HEK293 (cell line): ENCODE measurements around the gene FANCC.

Source experiments
- CTCF ChIA-PET: fragments of 350-600 bp; formaldehyde crosslinking; extraction: SDS; loops from one replicate; lab custom pipeline; 2021; ENCODE audit warnings: antibody characterized with exemption; lab: Yijun Ruan, JAX
- POLR2A ChIA-PET: fragments of 300-600 bp; formaldehyde crosslinking; extraction: SDS; loops from one replicate; lab custom pipeline; 2020; ENCODE audit warnings: antibody characterized with exemption, inconsistent platforms; lab: Yijun Ruan, JAX
- H3K27ac ChIP-seq: fragments of 200-500 bp; sonication (Bioruptor generic); 2 replicates; pipeline ENCODE4 v1.5.1; 2014; ENCODE audit warnings: low read depth, low read length, control low read depth, inconsistent platforms; ENCODE audit errors: extremely low read depth
- H3K36me3 ChIP-seq, 2 experiments: fragments of 200-500 bp in 1 of 2; sonication (Bioruptor generic) in 1 of 2; 1 replicate in 1 of 2; 2 replicates in 1 of 2; pipeline ENCODE4 v1.5.1; 2014 to 2017; ENCODE audit warnings: inconsistent platforms in 2 of 2, low read length in 2 of 2; ENCODE audit not compliant: control insufficient read depth in 2 of 2, insufficient read depth in 1 of 2
- H3K4me1 ChIP-seq: fragments of 200-500 bp; sonication (Bioruptor generic); 2 replicates; pipeline ENCODE4 v1.5.1; 2014; ENCODE audit warnings: mild to moderate bottlenecking, low read length, inconsistent platforms; ENCODE audit not compliant: control insufficient read depth, insufficient read depth
- H3K4me3 ChIP-seq: 2 replicates; pipeline ENCODE4 v1.5.1; 2011; ENCODE audit warnings: low read depth, mild to moderate bottlenecking, control low read depth, low read length, moderate library complexity
- H3K9me3 ChIP-seq: fragments of 200-500 bp; sonication (Bioruptor generic); 2 replicates; pipeline ENCODE4 v1.5.1; 2014; ENCODE audit warnings: low read depth, low read length, inconsistent platforms; ENCODE audit not compliant: control insufficient read depth, insufficient read depth
- GLIS2 ChIP-seq: fragments of 450-650 bp; formaldehyde crosslinking; IDR thresholded peaks from 2 replicates; pipeline ENCODE4 v1.5.1; 2016; ENCODE audit warnings: missing biosample characterization, missing genetic modification characterization
- MEIS1 ChIP-seq: sonication (generic); formaldehyde crosslinking; IDR thresholded peaks from 2 replicates; pipeline ENCODE4 v1.8.1; 2022; ENCODE audit warnings: missing genetic modification reagents, mild to moderate bottlenecking, borderline replicate concordance
- OVOL3 ChIP-seq: fragments of 450-650 bp; formaldehyde crosslinking; IDR thresholded peaks from 2 replicates; pipeline ENCODE4 v1.5.1; 2016; ENCODE audit warnings: missing biosample characterization, missing genetic modification characterization
- YY1 ChIP-seq: fragments of 450-650 bp; formaldehyde crosslinking; IDR thresholded peaks from 2 replicates; pipeline ENCODE4 v1.5.1; 2018; ENCODE audit warnings: missing biosample characterization, missing genetic modification characterization
- ZBTB8A ChIP-seq: fragments of 450-650 bp; formaldehyde crosslinking; IDR thresholded peaks from 2 replicates; pipeline ENCODE4 v1.5.1; 2016; ENCODE audit warnings: missing biosample characterization, missing genetic modification characterization
- ZFP41 ChIP-seq: fragments of 450-650 bp; formaldehyde crosslinking; IDR thresholded peaks from 2 replicates; pipeline ENCODE4 v1.5.1; 2016; ENCODE audit warnings: missing biosample characterization, missing genetic modification characterization, borderline replicate concordance
- ZNF10 ChIP-seq: fragments of 450-650 bp; formaldehyde crosslinking; IDR thresholded peaks from 2 replicates; pipeline ENCODE4 v1.5.1; 2017; ENCODE audit warnings: missing biosample characterization, missing genetic modification characterization
- ZNF121 ChIP-seq: fragments of 450-650 bp; formaldehyde crosslinking; IDR thresholded peaks from 2 replicates; pipeline ENCODE4 v1.5.1; 2016; ENCODE audit warnings: missing biosample characterization, missing genetic modification characterization
- ZNF132 ChIP-seq: fragments of 450-650 bp; formaldehyde crosslinking; IDR thresholded peaks from 2 replicates; pipeline ENCODE4 v1.5.1; 2017; ENCODE audit warnings: missing biosample characterization, missing genetic modification characterization, borderline replicate concordance
- ZNF175 ChIP-seq: fragments of 450-650 bp; formaldehyde crosslinking; IDR thresholded peaks from 2 replicates; pipeline ENCODE4 v1.5.1; 2016; ENCODE audit warnings: missing biosample characterization, missing genetic modification characterization
- ZNF2 ChIP-seq: fragments of 450-650 bp; formaldehyde crosslinking; IDR thresholded peaks from 2 replicates; pipeline ENCODE4 v1.5.1; 2016; ENCODE audit warnings: missing biosample characterization, missing genetic modification characterization
- ZNF24 ChIP-seq: fragments of 450-650 bp; formaldehyde crosslinking; IDR thresholded peaks from 2 replicates; pipeline ENCODE4 v1.5.1; 2016; ENCODE audit warnings: missing biosample characterization, missing genetic modification characterization
- ZNF324 ChIP-seq: fragments of 450-650 bp; formaldehyde crosslinking; IDR thresholded peaks from 2 replicates; pipeline ENCODE4 v1.5.1; 2016; ENCODE audit warnings: missing biosample characterization, missing genetic modification characterization
- ZNF366 ChIP-seq: fragments of 450-650 bp; formaldehyde crosslinking; conservative IDR thresholded peaks from 2 replicates; pipeline ENCODE4 v1.5.1; 2016; ENCODE audit warnings: missing biosample characterization, missing genetic modification characterization
- ZNF433 ChIP-seq: fragments of 450-650 bp; formaldehyde crosslinking; IDR thresholded peaks from 2 replicates; pipeline ENCODE4 v1.5.1; 2016; ENCODE audit warnings: missing biosample characterization, missing genetic modification characterization, low read depth
- ZNF501 ChIP-seq: fragments of 450-650 bp; formaldehyde crosslinking; IDR thresholded peaks from 2 replicates; pipeline ENCODE4 v1.5.1; 2016; ENCODE audit warnings: missing biosample characterization, missing genetic modification characterization
- ZNF529 ChIP-seq: fragments of 450-650 bp; formaldehyde crosslinking; IDR thresholded peaks from 2 replicates; pipeline ENCODE4 v1.5.1; 2017; ENCODE audit warnings: missing genetic modification characterization, missing biosample characterization; ENCODE audit not compliant: insufficient replicate concordance
- ZNF658 ChIP-seq: fragments of 450-650 bp; formaldehyde crosslinking; IDR thresholded peaks from 2 replicates; pipeline ENCODE4; 2016; ENCODE audit warnings: missing biosample characterization, missing genetic modification characterization
- ZNF660 ChIP-seq: fragments of 450-650 bp; IDR thresholded peaks from 2 replicates; pipeline ENCODE4 v1.5.1; 2018; ENCODE audit warnings: missing biosample characterization, mild to moderate bottlenecking, missing genetic modification characterization
- ZNF707 ChIP-seq: fragments of 450-650 bp; formaldehyde crosslinking; IDR thresholded peaks from 2 replicates; pipeline ENCODE4 v1.5.1; 2016; ENCODE audit warnings: missing biosample characterization, missing genetic modification characterization
- TF ChIP-seq, protein P1 (sequence below): fragments of 450-650 bp; formaldehyde crosslinking; IDR thresholded peaks from 2 replicates; pipeline ENCODE4 v1.5.1; 2016; ENCODE audit warnings: missing biosample characterization, missing genetic modification characterization
- TF ChIP-seq, protein P2 (sequence below): fragments of 450-650 bp; formaldehyde crosslinking; IDR thresholded peaks from 2 replicates; pipeline ENCODE4 v1.5.0; 2017; ENCODE audit warnings: missing biosample characterization, missing genetic modification characterization, borderline replicate concordance
- TF ChIP-seq, protein P3 (sequence below): fragments of 450-650 bp; formaldehyde crosslinking; IDR thresholded peaks from 2 replicates; pipeline ENCODE4 v1.5.1; 2016; ENCODE audit warnings: missing biosample characterization, missing genetic modification characterization
- TF ChIP-seq, protein P4 (sequence below): fragments of 450-650 bp; formaldehyde crosslinking; IDR thresholded peaks from 2 replicates; pipeline ENCODE4 v1.5.1; 2016; ENCODE audit warnings: missing biosample characterization, missing genetic modification characterization

Gene FANCC

DNA sequence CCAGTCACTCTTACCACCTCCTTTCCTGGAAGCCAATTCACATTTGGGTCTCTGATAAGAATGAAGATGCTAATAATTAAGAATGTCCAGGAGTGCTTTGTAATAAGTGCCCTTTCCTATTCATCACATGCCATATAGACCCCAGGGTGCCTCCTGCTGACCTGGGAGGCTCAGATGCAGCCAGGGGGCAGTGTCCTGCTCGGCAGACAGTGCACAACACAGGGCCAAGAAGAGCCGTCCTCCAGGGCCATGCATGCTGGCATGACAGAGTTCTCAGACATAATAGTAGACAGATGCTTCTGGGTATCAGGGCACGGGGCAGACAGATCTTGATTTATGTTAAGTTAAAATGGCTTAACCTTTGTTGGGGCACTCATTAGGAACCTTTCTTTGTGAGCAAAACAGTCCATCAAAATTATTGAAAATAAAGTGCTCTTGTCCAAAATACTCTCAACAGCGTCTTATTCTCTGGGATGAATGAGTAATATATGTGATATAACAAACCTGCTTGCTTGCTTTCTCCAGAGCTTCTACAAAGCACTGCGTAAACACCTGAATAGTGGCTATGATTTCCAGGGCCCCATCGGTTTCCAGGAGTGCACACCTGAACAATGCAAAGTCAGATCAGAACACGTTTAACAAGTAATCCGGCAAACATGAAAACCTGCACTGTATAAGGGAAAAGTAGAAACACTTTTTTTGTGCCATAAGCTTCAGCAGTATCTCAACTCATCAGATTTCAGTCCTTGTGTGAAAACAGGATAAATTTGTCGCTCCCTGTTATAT lies 192.7 kb downstream of the FANCC start:
- no peak for TF ChIP-seq ZNF132
- no peak for TF ChIP-seq ZFP41 (tag by site-specific recombination)
- TF ChIP-seq ZNF433 (tag by site-specific recombination): no peak
- TF ChIP-seq, protein P1, sequence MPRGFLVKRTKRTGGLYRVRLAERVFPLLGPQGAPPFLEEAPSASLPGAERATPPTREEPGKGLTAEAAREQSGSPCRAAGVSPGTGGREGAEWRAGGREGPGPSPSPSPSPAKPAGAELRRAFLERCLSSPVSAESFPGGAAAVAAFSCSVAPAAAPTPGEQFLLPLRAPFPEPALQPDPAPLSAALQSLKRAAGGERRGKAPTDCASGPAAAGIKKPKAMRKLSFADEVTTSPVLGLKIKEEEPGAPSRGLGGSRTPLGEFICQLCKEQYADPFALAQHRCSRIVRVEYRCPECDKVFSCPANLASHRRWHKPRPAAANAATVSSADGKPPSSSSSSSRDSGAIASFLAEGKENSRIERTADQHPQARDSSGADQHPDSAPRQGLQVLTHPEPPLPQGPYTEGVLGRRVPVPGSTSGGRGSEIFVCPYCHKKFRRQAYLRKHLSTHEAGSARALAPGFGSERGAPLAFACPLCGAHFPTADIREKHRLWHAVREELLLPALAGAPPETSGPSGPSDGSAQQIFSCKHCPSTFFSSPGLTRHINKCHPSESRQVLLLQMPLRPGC (tag by site-specific recombination): no peak
- TF ChIP-seq, protein P2, sequence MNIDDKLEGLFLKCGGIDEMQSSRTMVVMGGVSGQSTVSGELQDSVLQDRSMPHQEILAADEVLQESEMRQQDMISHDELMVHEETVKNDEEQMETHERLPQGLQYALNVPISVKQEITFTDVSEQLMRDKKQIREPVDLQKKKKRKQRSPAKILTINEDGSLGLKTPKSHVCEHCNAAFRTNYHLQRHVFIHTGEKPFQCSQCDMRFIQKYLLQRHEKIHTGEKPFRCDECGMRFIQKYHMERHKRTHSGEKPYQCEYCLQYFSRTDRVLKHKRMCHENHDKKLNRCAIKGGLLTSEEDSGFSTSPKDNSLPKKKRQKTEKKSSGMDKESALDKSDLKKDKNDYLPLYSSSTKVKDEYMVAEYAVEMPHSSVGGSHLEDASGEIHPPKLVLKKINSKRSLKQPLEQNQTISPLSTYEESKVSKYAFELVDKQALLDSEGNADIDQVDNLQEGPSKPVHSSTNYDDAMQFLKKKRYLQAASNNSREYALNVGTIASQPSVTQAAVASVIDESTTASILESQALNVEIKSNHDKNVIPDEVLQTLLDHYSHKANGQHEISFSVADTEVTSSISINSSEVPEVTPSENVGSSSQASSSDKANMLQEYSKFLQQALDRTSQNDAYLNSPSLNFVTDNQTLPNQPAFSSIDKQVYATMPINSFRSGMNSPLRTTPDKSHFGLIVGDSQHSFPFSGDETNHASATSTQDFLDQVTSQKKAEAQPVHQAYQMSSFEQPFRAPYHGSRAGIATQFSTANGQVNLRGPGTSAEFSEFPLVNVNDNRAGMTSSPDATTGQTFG (tag by site-specific recombination): no peak
- TF ChIP-seq ZNF501 (tag by site-specific recombination): no peak
- TF ChIP-seq ZNF658 (tag by site-specific recombination): no peak
- ChIA-PET CTCF (interaction anchor here (0.7 to 8.0 kb wide), 12 partner anchors 10 to 591 kb away, joined by 3 to 133 read pairs (median 4); no protein-coding TSS in a partner anchor), POLR2A (no interaction called here)
- Histone ChIP-seq H3K36me3 (peaks cover 0 to 3% of the 10 kb centered on the region in 2 experiments; a peak in 1 of 3 replicates), H3K4me1 (no peaks in the 10 kb centered on the region), H3K27ac (no peak overlapping the region), H3K4me3 (no peak overlapping the region), H3K9me3 (no peaks in the 10 kb centered on the region)

DNA sequence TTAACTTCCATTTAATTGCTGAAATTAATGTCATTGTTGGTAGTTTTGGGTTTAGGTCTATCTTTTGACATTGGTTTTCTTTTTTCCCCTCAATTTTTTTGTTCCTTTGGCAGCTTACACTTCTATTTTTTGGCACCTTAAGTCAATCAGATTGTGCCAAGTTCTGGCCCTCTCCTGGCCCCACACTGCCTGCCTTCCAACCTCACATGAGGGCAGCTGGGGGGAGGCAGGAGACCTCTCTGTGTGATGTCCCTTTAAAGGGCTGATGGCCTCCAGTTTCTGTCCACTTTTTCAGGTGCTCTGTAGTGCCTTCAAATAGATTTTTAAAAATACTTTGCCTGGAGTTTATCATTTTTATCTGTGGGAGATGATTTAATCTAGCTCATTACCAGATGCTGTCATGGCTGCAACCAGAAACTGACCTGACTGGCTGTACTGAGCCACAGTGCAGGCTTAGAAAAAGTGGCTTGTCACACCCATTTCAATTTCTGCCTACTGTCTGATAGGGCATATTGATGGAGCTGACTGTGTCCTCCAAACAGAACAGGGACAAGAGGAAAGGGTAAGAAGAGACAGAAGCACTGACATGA lies 196.6 kb downstream of the FANCC start:
- POLR2A ChIA-PET: no interaction called here
- CTCF ChIA-PET: interaction anchor here (1.0 to 9.0 kb wide), 2 partner anchors 9 to 337 kb away, joined by 5 to 92 read pairs; no protein-coding TSS in a partner anchor

More for the DNA sequence above, 196.6 kb downstream of the FANCC start:
- Histone ChIP-seq H3K4me3 (no peak overlapping the region), H3K36me3 (peaks cover 0 to 3% of the 10 kb centered on the region in 2 experiments; a peak in 1 of 3 replicates), H3K9me3 (no peaks in the 10 kb centered on the region), H3K27ac (no peak overlapping the region)
- TF ChIP-seq ZNF132: no peak
- TF ChIP-seq, protein P3, sequence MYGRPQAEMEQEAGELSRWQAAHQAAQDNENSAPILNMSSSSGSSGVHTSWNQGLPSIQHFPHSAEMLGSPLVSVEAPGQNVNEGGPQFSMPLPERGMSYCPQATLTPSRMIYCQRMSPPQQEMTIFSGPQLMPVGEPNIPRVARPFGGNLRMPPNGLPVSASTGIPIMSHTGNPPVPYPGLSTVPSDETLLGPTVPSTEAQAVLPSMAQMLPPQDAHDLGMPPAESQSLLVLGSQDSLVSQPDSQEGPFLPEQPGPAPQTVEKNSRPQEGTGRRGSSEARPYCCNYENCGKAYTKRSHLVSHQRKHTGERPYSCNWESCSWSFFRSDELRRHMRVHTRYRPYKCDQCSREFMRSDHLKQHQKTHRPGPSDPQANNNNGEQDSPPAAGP (tag by site-specific recombination): no peak
- TF ChIP-seq ZNF24: no peak
- no peak for TF ChIP-seq ZNF707 (tag by site-specific recombination)
- TF ChIP-seq ZBTB8A (tag by site-specific recombination): no peak
- no peak for TF ChIP-seq ZNF175 (tag by site-specific recombination)
- no peak for TF ChIP-seq ZNF366 (tag by site-specific recombination)
- TF ChIP-seq ZNF529 (tag by site-specific recombination): no peak
- no peak for TF ChIP-seq MEIS1
- TF ChIP-seq, protein P4, sequence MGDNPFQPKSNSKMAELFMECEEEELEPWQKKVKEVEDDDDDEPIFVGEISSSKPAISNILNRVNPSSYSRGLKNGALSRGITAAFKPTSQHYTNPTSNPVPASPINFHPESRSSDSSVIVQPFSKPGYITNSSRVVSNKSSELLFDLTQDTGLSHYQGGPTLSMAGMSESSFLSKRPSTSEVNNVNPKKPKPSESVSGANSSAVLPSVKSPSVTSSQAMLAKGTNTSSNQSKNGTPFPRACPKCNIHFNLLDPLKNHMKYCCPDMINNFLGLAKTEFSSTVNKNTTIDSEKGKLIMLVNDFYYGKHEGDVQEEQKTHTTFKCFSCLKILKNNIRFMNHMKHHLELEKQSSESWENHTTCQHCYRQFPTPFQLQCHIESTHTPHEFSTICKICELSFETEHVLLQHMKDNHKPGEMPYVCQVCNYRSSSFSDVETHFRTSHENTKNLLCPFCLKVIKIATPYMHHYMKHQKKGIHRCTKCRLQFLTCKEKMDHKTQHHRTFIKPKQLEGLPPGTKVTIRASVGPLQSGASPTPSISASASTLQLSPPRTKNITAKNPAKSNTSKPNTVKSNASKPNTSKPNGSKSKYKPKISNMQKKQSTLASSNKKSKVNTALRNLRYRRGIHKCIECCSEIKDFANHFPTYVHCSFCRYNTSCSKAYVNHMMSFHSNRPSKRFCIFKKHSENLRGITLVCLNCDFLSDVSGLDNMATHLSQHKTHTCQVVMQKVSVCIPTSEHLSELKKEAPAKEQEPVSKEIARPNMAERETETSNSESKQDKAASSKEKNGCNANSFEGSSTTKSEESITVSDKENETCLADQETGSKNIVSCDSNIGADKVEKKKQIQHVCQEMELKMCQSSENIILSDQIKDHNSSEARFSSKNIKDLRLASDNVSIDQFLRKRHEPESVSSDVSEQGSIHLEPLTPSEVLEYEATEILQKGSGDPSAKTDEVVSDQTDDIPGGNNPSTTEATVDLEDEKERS (tag by site-specific recombination): no peak
- TF ChIP-seq ZNF10 (tag by site-specific recombination): no peak
- TF ChIP-seq ZNF660: no peak
- TF ChIP-seq ZNF324 (tag by site-specific recombination): no peak
- no peak for TF ChIP-seq GLIS2 (tag by site-specific recombination)
- no peak for TF ChIP-seq ZNF121 (tag by site-specific recombination)
- no peak for TF ChIP-seq OVOL3 (tag by site-specific recombination)
- no peak for TF ChIP-seq ZNF2 (tag by site-specific recombination)
- no peak for TF ChIP-seq YY1 (tag by site-specific recombination)
- TF ChIP-seq, all 188 proteins: peak for 0
- no peaks in the 10 kb centered on the region for H3K4me1 ChIP-seq
